Ovary (tissue), 3 donors: ENCODE data around the gene CPTP.

Experiments used
- POLR2A ChIP-seq: fragments of 450-650 bp; IDR thresholded peaks from one replicate; pipeline ENCODE4 v1.6.1; 2017; ENCODE audit warnings: antibody characterized with exemption, mild to moderate bottlenecking, moderate library complexity
- TF ChIP-seq, protein P1 (sequence below), 3 donors: fragments of 450-650 bp in 2 of 3; fragments of 200-600 bp in 1 of 3; IDR thresholded peaks; one replicate each; pipeline versions ENCODE4 v1.5.1 to v1.8.0; 2016 to 2022; ENCODE audit warnings: antibody characterized with exemption in 3 of 3, mild to moderate bottlenecking in 1 of 3
- donor health status: DM: no; HTN: no; CAD: no.

DNA sequence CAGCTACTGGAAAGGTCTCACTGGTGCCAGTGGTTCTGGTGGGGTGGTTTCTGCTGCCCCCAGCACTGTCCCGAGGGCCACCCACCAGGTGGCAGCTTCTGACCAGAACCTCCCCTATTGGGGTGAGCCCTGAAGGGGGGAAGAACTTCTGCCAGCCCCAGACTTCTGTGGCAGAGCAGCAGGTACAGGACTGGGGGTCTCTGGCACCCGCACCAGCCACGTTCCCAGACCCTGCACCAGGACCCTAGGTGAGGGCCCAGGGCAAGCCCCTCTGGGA is 14.6 kb upstream of the CPTP start:
- TF ChIP-seq, protein P1, sequence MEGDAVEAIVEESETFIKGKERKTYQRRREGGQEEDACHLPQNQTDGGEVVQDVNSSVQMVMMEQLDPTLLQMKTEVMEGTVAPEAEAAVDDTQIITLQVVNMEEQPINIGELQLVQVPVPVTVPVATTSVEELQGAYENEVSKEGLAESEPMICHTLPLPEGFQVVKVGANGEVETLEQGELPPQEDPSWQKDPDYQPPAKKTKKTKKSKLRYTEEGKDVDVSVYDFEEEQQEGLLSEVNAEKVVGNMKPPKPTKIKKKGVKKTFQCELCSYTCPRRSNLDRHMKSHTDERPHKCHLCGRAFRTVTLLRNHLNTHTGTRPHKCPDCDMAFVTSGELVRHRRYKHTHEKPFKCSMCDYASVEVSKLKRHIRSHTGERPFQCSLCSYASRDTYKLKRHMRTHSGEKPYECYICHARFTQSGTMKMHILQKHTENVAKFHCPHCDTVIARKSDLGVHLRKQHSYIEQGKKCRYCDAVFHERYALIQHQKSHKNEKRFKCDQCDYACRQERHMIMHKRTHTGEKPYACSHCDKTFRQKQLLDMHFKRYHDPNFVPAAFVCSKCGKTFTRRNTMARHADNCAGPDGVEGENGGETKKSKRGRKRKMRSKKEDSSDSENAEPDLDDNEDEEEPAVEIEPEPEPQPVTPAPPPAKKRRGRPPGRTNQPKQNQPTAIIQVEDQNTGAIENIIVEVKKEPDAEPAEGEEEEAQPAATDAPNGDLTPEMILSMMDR (IDR thresholded peaks at IDR 0.05), result no peak
- TF ChIP-seq POLR2A, result no peak
